ENCODE data around the gene SFN. TPM values are rescaled to one million over a fixed set of nuclear protein-coding genes. Genes with fewer than 3 reads are reported as not detected.

The SFN gene
- total RNA-seq, 1 experiment from 2014 or later: 14.3 TPM

- H3K9me3 Mint-ChIP-seq: peaks cover 13% of the 10 kb centered on the region
- ATAC-seq (peak; percentile 80), DNase-seq (ENCODE audit: low spot score) (no peak)
- ChIA-PET POLR2A (no interaction called here), CTCF (interaction anchor here (0.6 to 2.0 kb wide), 16 partner anchors 8 to 319 kb away, joined by 3 to 19 read pairs (median 3); no protein-coding TSS in a partner anchor)
- no peak overlapping the region for H3K27ac Mint-ChIP-seq
- peaks cover 12% of the 10 kb centered on the region for H3K4me1 Mint-ChIP-seq
- no peak for TF ChIP-seq NR1H2 (CRISPR knock-in tag; IDR thresholded peaks at IDR 0.05)
- TF ChIP-seq ZNF425 (CRISPR knock-in tag; conservative IDR thresholded peaks at IDR 0.05): no peak
- no peak for TF ChIP-seq ZNF317 (CRISPR knock-in tag; IDR thresholded peaks at IDR 0.05; ENCODE audit: borderline replicate concordance, low read depth)
- no peak for TF ChIP-seq PREB (CRISPR knock-in tag; IDR thresholded peaks at IDR 0.05; ENCODE audit: borderline replicate concordance)
- peaks cover 6% of the 10 kb centered on the region for H3K36me3 Mint-ChIP-seq
- H3K4me3 Mint-ChIP-seq: no peak overlapping the region
- peaks cover 11% of the 10 kb centered on the region for H3K27me3 Mint-ChIP-seq (ENCODE audit: low read depth)
These were observed 42.1 kb upstream of the SFN start for GRCh38 chr1:26820784-26821269.

GRCh38 chr1:26822737-26823395 lies 40.1 kb upstream of the SFN start:
- peak; percentile 19; the same call in 1 of the 2 replicates for ATAC-seq
- CTCF ChIA-PET: interaction anchor here (0.7 to 1.4 kb wide), 8 partner anchors 10 to 931 kb away, joined by 3 to 10 read pairs (median 3); no protein-coding TSS in a partner anchor
- no peak for DNase-seq (ENCODE audit: low spot score)
- TF ChIP-seq, protein P1, sequence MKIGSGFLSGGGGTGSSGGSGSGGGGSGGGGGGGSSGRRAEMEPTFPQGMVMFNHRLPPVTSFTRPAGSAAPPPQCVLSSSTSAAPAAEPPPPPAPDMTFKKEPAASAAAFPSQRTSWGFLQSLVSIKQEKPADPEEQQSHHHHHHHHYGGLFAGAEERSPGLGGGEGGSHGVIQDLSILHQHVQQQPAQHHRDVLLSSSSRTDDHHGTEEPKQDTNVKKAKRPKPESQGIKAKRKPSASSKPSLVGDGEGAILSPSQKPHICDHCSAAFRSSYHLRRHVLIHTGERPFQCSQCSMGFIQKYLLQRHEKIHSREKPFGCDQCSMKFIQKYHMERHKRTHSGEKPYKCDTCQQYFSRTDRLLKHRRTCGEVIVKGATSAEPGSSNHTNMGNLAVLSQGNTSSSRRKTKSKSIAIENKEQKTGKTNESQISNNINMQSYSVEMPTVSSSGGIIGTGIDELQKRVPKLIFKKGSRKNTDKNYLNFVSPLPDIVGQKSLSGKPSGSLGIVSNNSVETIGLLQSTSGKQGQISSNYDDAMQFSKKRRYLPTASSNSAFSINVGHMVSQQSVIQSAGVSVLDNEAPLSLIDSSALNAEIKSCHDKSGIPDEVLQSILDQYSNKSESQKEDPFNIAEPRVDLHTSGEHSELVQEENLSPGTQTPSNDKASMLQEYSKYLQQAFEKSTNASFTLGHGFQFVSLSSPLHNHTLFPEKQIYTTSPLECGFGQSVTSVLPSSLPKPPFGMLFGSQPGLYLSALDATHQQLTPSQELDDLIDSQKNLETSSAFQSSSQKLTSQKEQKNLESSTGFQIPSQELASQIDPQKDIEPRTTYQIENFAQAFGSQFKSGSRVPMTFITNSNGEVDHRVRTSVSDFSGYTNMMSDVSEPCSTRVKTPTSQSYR (CRISPR knock-in tag; IDR thresholded peaks at IDR 0.05): no peak
- TF ChIP-seq IRF1 (CRISPR knock-in tag; IDR thresholded peaks at IDR 0.05): no peak
- POLR2A ChIA-PET: interaction anchor here (0.8 kb wide), 1 partner anchor 42 kb away, joined by 3 read pairs; no protein-coding TSS in a partner anchor
- H3K36me3 Mint-ChIP-seq: peaks cover 3% of the 10 kb centered on the region
- H3K4me1 Mint-ChIP-seq: peaks cover 23% of the 10 kb centered on the region
- H3K4me3 Mint-ChIP-seq: no peak overlapping the region
- H3K27ac Mint-ChIP-seq: no peak overlapping the region
- H3K27me3 Mint-ChIP-seq (ENCODE audit: low read depth): peaks cover 7% of the 10 kb centered on the region
- H3K9me3 Mint-ChIP-seq: peaks cover 8% of the 10 kb centered on the region

DNA sequence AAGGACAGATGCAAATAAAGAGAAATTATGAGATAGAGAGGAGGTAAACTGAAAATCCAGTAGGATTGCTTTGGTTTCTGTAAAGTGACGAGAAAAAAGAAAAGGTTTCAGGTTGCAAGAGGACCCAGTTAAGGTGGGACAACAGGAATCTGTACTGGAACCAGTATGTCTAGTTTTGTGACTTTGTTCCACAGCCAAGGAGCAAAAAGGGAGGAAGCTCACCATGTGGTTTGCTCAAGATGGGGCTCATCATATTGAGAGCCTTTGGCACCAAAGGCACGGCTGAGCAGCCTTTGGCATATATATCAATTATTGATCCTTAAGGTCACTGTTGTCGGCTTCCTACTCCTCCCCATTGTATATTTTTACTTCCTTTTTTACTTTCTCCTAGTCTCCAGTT lies 38.2 kb upstream of the SFN start:
- Mint-ChIP-seq H3K4me1 (peaks cover 35% of the 10 kb centered on the region), H3K27ac (no peak overlapping the region), H3K4me3 (no peak overlapping the region), H3K9me3 (peaks cover 6% of the 10 kb centered on the region), H3K36me3 (no peaks in the 10 kb centered on the region; the same call in 1 of the 2 replicates), H3K27me3 (ENCODE audit: low read depth) (peaks cover 2% of the 10 kb centered on the region; the same call in 1 of the 2 replicates)
- CTCF ChIA-PET: interaction anchor here (2.2 kb wide), 1 partner anchor 31 kb away, joined by 8 read pairs; no protein-coding TSS in a partner anchor
- no peak for TF ChIP-seq TEAD1 (CRISPR knock-in tag; IDR thresholded peaks at IDR 0.05)
- no peak for TF ChIP-seq HMGXB4 (CRISPR knock-in tag; IDR thresholded peaks at IDR 0.05)
- no peak for TF ChIP-seq FOXP1 (CRISPR knock-in tag; IDR thresholded peaks at IDR 0.05; ENCODE audit: borderline replicate concordance)
- TF ChIP-seq, protein P2, sequence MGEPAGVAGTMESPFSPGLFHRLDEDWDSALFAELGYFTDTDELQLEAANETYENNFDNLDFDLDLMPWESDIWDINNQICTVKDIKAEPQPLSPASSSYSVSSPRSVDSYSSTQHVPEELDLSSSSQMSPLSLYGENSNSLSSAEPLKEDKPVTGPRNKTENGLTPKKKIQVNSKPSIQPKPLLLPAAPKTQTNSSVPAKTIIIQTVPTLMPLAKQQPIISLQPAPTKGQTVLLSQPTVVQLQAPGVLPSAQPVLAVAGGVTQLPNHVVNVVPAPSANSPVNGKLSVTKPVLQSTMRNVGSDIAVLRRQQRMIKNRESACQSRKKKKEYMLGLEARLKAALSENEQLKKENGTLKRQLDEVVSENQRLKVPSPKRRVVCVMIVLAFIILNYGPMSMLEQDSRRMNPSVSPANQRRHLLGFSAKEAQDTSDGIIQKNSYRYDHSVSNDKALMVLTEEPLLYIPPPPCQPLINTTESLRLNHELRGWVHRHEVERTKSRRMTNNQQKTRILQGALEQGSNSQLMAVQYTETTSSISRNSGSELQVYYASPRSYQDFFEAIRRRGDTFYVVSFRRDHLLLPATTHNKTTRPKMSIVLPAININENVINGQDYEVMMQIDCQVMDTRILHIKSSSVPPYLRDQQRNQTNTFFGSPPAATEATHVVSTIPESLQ (CRISPR knock-in tag; IDR thresholded peaks at IDR 0.05): no peak
- no peak for TF ChIP-seq MLX (CRISPR knock-in tag; IDR thresholded peaks at IDR 0.05)
- TF ChIP-seq, protein P3, sequence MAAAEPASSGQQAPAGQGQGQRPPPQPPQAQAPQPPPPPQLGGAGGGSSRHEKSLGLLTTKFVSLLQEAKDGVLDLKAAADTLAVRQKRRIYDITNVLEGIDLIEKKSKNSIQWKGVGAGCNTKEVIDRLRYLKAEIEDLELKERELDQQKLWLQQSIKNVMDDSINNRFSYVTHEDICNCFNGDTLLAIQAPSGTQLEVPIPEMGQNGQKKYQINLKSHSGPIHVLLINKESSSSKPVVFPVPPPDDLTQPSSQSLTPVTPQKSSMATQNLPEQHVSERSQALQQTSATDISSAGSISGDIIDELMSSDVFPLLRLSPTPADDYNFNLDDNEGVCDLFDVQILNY (CRISPR knock-in tag; IDR thresholded peaks at IDR 0.05): no peak
- no peak for TF ChIP-seq ZNF263 (CRISPR knock-in tag; IDR thresholded peaks at IDR 0.05; ENCODE audit: low read depth)
- no peak for TF ChIP-seq NFATC4 (CRISPR knock-in tag; IDR thresholded peaks at IDR 0.05)
- no peak for TF ChIP-seq TCF7 (CRISPR knock-in tag; IDR thresholded peaks at IDR 0.05; ENCODE audit: low read depth)
- no peak for TF ChIP-seq ZNF232 (CRISPR knock-in tag; IDR thresholded peaks at IDR 0.05)
- POLR2A ChIA-PET: no interaction called here
- ATAC-seq (no peak), DNase-seq (ENCODE audit: low spot score) (no peak)

Measured in WTC11 (cell line).